HepG2 (cell line): ENCODE results near the gene TXNDC11. TPM values are rescaled to one million over a fixed set of nuclear protein-coding genes. Genes with fewer than 3 reads are reported as not detected.

Experiments used
- HNF4A ChIP-seq: sonication (generic); formaldehyde crosslinking; IDR thresholded peaks from 2 replicates; pipeline ENCODE4 v1.4.0; 2020; ENCODE audit warnings: missing genetic modification reagents
- ISX ChIP-seq: sonication (generic); formaldehyde crosslinking; conservative IDR thresholded peaks from 2 replicates; pipeline ENCODE4 v1.5.0; 2020; ENCODE audit warnings: missing genetic modification reagents
- MAZ ChIP-seq, 2 experiments: sonication (generic) in 1 of 2; formaldehyde crosslinking in 1 of 2; IDR thresholded peaks; 2 replicates each; pipeline versions ENCODE4 v1.5.0 to v1.6.1; 2012 to 2020; ENCODE audit warnings: low read depth in 2 of 2, mild to moderate bottlenecking in 2 of 2, borderline replicate concordance in 1 of 2, improper control_type of control experiment in 1 of 2, low read length in 1 of 2, missing genetic modification reagents in 1 of 2, moderate library complexity in 1 of 2
- MYC ChIP-seq: sonication (generic); formaldehyde crosslinking; IDR thresholded peaks from 2 replicates; pipeline ENCODE4 v1.9.0; 2021; ENCODE audit warnings: missing genetic modification reagents, borderline replicate concordance
- ZBTB7A ChIP-seq: sonication (generic); formaldehyde crosslinking; IDR thresholded peaks from 2 replicates; pipeline ENCODE4 v1.8.0; 2022; ENCODE audit warnings: mild to moderate bottlenecking, missing genetic modification reagents
- ZNF460 ChIP-seq: sonication (generic); formaldehyde crosslinking; IDR thresholded peaks from 2 replicates; pipeline ENCODE4 v1.5.1; 2020; ENCODE audit warnings: missing genetic modification reagents, mild to moderate bottlenecking, borderline replicate concordance
- ZNF577 ChIP-seq: sonication (generic); formaldehyde crosslinking; IDR thresholded peaks from 2 replicates; pipeline ENCODE4 v1.4.0; 2020; ENCODE audit warnings: mild to moderate bottlenecking, low read depth, missing genetic modification reagents, borderline replicate concordance
- ZNF614 ChIP-seq: IDR thresholded peaks from 2 replicates; pipeline ENCODE4 v1.6.1; 2018; ENCODE audit warnings: missing biosample characterization, missing genetic modification reagents, inconsistent platforms, borderline replicate concordance
- ZNF616 ChIP-seq: sonication (generic); formaldehyde crosslinking; IDR thresholded peaks from 2 replicates; pipeline ENCODE4 v1.5.0; 2020; ENCODE audit warnings: low read depth, mild to moderate bottlenecking, missing genetic modification reagents
- ZNF839 ChIP-seq: sonication (generic); formaldehyde crosslinking; IDR thresholded peaks from 2 replicates; pipeline ENCODE4 v1.4.0; 2020; ENCODE audit warnings: missing genetic modification reagents, mild to moderate bottlenecking, borderline replicate concordance
- polyA plus RNA-seq, 8 experiments: library from polyadenylated mRNA; depleted of rRNA in 3 of 8; stranded (reverse) in 7 of 8; unstranded in 1 of 8; fragments of >200 nt; fragmentation: Illumina TruSeq in 4 of 8; extraction: Trizol in 4 of 8; gene quantifications; 2 replicates each; pipeline versions ENCODE4 v1.2.1 to v1.2.3, GENCODE V29; 2011 to 2016; ENCODE audit warnings: low read depth in 4 of 8, missing spikeins in 1 of 8, mixed read lengths in 1 of 8; ENCODE audit not compliant: insufficient read depth in 1 of 8
- total RNA-seq, 5 experiments: library from RNA; depleted of rRNA; stranded (reverse); fragments of >200 nt; fragmentation: Illumina TruSeq; extraction: Trizol; gene quantifications; 2 replicates each; pipeline ENCODE4 v1.2.3, GENCODE V29; 2016; ENCODE audit warnings: low read depth in 1 of 5
- TF ChIP-seq, protein P1 (sequence below): sonication (generic); formaldehyde crosslinking; IDR thresholded peaks from 2 replicates; pipeline ENCODE4 v1.4.0; 2020; ENCODE audit warnings: missing genetic modification reagents
- TF ChIP-seq, protein P2 (sequence below): sonication (generic); formaldehyde crosslinking; IDR thresholded peaks from 2 replicates; pipeline ENCODE4 v1.8.0; 2022; ENCODE audit warnings: low read depth, missing genetic modification reagents
- TF ChIP-seq, protein P3 (sequence below): sonication (generic); formaldehyde crosslinking; IDR thresholded peaks from 2 replicates; pipeline ENCODE4 v1.4.0; 2020; ENCODE audit warnings: low read depth, mild to moderate bottlenecking, missing genetic modification reagents
- TF ChIP-seq, protein P4 (sequence below): sonication (generic); formaldehyde crosslinking; IDR thresholded peaks from 2 replicates; pipeline ENCODE4 v1.5.0; 2020; ENCODE audit warnings: mild to moderate bottlenecking, missing genetic modification reagents, borderline replicate concordance

Gene TXNDC11
- total and polyA plus RNA-seq, 2 of the 13 experiments (the other 11 are each of a cell fraction or from before 2014, with no cell fraction given) = 74.9 to 123 TPM

DNA sequence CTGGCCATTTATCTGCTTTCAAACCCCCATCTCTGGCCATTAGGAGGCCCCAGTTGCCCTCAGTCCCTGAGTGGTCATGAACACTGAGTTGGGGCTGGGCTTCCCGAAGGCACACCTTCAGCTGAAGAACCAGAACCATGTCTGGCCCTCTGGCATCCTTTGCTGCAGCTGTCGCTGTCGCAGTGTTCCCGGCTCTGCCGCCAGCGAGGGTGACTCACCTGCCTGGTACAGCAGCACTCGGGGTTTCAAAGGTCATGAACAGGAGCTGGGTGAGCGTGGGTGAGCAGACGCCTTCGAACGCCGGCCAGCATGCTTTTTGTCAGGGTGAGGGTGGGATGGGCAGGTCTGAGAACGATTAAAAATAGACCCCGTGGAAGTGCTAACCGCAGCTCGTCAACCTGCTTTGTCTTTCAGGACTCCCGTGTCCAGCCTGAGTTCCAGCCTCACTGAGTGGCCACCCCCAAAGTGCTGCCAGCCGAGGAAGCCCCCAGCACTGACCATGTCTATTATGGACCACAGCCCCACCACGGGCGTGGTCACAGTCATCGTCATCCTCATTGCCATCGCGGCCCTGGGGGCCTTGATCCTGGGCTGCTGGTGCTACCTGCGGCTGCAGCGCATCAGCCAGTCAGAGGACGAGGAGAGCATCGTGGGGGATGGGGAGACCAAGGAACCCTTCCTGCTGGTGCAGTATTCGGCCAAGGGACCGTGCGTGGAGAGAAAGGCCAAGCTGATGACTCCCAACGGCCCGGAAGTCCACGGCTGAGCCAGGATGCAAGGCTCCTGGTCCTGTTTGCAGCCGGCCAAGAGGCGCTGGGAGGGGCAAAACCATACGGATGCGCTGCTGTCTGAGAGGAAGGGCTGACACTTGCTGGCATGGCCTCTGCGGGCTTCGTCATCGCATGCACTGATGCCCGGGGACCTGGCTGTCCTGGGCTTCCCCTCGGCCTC, 66.8 kb downstream of the TXNDC11 start (continued):
- TF ChIP-seq, protein P1, sequence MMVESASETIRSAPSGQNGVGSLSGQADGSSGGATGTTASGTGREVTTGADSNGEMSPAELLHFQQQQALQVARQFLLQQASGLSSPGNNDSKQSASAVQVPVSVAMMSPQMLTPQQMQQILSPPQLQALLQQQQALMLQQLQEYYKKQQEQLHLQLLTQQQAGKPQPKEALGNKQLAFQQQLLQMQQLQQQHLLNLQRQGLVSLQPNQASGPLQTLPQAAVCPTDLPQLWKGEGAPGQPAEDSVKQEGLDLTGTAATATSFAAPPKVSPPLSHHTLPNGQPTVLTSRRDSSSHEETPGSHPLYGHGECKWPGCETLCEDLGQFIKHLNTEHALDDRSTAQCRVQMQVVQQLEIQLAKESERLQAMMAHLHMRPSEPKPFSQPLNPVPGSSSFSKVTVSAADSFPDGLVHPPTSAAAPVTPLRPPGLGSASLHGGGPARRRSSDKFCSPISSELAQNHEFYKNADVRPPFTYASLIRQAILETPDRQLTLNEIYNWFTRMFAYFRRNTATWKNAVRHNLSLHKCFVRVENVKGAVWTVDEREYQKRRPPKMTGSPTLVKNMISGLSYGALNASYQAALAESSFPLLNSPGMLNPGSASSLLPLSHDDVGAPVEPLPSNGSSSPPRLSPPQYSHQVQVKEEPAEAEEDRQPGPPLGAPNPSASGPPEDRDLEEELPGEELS = peak; percentile 51; the same call in 1 of the 2 replicates
- TF ChIP-seq, protein P2, sequence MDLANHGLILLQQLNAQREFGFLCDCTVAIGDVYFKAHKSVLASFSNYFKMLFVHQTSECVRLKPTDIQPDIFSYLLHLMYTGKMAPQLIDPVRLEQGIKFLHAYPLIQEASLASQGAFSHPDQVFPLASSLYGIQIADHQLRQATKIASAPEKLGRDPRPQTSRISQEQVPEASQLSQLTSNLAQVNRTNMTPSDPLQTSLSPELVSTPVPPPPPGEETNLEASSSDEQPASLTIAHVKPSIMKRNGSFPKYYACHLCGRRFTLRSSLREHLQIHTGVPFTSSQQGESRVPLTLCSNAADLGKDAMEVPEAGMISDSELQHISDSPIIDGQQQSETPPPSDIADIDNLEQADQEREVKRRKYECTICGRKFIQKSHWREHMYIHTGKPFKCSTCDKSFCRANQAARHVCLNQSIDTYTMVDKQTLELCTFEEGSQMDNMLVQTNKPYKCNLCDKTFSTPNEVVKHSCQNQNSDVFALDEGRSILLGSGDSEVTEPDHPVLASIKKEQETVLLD (CRISPR knock-in tag) = 0 out of 2 replicates have a peak, but pooled peaks have one; percentile 19
- TF ChIP-seq, protein P3, sequence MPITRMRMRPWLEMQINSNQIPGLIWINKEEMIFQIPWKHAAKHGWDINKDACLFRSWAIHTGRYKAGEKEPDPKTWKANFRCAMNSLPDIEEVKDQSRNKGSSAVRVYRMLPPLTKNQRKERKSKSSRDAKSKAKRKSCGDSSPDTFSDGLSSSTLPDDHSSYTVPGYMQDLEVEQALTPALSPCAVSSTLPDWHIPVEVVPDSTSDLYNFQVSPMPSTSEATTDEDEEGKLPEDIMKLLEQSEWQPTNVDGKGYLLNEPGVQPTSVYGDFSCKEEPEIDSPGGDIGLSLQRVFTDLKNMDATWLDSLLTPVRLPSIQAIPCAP (CRISPR knock-in tag) = no peak
- TF ChIP-seq ZNF616 (CRISPR knock-in tag) (peak; percentile 79; the same call in 1 of the 2 replicates), ZNF839 (no peak; the same call in 1 of the 2 replicates), ISX (CRISPR knock-in tag) (no peak), MAZ (IDR thresholded peaks at IDR 0.05; ENCODE audit: borderline replicate concordance, low read depth, low read length) (no peak), MAZ (CRISPR knock-in tag; IDR thresholded peaks at IDR 0.05; ENCODE audit: low read depth) (no peak), ZNF460 (CRISPR knock-in tag) (no peak), ZNF577 (no peak), ZNF614 (no peak; the same call in 1 of the 2 replicates), MYC (CRISPR knock-in tag) (peak; percentile 57; the same call in 1 of the 2 replicates), ZBTB7A (CRISPR knock-in tag) (no peak), HNF4A (CRISPR knock-in tag) (peak; percentile 84)
- TF ChIP-seq, protein P4, sequence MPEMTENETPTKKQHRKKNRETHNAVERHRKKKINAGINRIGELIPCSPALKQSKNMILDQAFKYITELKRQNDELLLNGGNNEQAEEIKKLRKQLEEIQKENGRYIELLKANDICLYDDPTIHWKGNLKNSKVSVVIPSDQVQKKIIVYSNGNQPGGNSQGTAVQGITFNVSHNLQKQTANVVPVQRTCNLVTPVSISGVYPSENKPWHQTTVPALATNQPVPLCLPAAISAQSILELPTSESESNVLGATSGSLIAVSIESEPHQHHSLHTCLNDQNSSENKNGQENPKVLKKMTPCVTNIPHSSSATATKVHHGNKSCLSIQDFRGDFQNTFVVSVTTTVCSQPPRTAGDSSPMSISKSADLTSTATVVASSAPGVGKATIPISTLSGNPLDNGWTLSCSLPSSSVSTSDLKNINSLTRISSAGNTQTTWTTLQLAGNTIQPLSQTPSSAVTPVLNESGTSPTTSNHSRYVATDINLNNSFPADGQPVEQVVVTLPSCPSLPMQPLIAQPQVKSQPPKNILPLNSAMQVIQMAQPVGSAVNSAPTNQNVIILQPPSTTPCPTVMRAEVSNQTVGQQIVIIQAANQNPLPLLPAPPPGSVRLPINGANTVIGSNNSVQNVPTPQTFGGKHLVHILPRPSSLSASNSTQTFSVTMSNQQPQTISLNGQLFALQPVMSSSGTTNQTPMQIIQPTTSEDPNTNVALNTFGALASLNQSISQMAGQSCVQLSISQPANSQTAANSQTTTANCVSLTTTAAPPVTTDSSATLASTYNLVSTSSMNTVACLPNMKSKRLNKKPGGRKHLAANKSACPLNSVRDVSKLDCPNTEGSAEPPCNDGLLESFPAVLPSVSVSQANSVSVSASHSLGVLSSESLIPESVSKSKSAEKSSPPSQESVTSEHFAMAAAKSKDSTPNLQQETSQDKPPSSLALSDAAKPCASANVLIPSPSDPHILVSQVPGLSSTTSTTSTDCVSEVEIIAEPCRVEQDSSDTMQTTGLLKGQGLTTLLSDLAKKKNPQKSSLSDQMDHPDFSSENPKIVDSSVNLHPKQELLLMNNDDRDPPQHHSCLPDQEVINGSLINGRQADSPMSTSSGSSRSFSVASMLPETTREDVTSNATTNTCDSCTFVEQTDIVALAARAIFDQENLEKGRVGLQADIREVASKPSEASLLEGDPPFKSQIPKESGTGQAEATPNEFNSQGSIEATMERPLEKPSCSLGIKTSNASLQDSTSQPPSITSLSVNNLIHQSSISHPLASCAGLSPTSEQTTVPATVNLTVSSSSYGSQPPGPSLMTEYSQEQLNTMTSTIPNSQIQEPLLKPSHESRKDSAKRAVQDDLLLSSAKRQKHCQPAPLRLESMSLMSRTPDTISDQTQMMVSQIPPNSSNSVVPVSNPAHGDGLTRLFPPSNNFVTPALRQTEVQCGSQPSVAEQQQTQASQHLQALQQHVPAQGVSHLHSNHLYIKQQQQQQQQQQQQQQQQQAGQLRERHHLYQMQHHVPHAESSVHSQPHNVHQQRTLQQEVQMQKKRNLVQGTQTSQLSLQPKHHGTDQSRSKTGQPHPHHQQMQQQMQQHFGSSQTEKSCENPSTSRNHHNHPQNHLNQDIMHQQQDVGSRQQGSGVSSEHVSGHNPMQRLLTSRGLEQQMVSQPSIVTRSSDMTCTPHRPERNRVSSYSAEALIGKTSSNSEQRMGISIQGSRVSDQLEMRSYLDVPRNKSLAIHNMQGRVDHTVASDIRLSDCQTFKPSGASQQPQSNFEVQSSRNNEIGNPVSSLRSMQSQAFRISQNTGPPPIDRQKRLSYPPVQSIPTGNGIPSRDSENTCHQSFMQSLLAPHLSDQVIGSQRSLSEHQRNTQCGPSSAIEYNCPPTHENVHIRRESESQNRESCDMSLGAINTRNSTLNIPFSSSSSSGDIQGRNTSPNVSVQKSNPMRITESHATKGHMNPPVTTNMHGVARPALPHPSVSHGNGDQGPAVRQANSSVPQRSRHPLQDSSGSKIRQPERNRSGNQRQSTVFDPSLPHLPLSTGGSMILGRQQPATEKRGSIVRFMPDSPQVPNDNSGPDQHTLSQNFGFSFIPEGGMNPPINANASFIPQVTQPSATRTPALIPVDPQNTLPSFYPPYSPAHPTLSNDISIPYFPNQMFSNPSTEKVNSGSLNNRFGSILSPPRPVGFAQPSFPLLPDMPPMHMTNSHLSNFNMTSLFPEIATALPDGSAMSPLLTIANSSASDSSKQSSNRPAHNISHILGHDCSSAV (CRISPR knock-in tag) = no peak
